ENCODE data around the gene PTPN21. TPM values are rescaled to one million over a fixed set of nuclear protein-coding genes. Genes with fewer than 3 reads are reported as not detected.

PTPN21 gene
- total and polyA plus RNA-seq, 2 donors (not counting 3 experiments of a cell fraction or from before 2014, with no cell fraction given) = 9.2 to 16.1 TPM

DNA sequence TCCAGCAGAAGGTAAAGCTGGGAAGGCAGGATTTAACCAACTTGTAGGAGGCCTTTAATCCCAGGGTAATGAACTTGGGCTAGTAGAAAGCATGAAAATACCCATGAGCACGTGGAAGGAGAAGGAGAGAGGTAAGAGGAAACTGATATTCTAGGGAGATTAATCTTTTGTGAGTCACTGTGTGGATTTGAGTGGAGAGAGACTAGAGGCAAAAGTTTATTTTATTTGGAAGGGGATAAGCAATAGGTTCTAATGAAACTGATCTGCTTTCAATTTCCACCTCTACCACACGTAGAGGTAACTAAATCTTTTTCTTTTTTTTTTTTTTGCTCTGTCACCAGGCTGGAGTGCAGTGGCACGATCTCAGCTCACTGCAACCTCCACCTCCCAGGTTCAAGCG, 52.1 kb downstream of the PTPN21 start:
- Histone ChIP-seq H3K4me1 (ENCODE audit: control insufficient read depth, extremely low read depth, insufficient read depth, low read length) (no peaks in the 10 kb centered on the region), H3K79me2 (ENCODE audit: control insufficient read depth, insufficient read depth, low read length) (no peaks in the 10 kb centered on the region), H3K27ac (ENCODE audit: insufficient read depth, low read depth, low read length) (no peak overlapping the region), H3K4me2 (ENCODE audit: insufficient read depth, low read length) (no peak overlapping the region), H4K20me1 (replicated peaks; ENCODE audit: control insufficient read depth, extremely low read depth, insufficient read depth, low read length) (no peaks in the 10 kb centered on the region), H3K27me3 (ENCODE audit: control insufficient read depth in 2 of 2, insufficient read depth in 2 of 2, low read length in 2 of 2) (no peaks in the 10 kb centered on the region), H3K9me1 (replicated peaks; ENCODE audit: control insufficient read depth, extremely low read depth, insufficient read depth, low read length) (no peaks in the 10 kb centered on the region), H3K9ac (replicated peaks; ENCODE audit: extremely low read depth, insufficient read depth, low read length) (no peak overlapping the region), H3K4me3 (replicated peaks in 1 of 3; ENCODE audit: insufficient read depth in 1 of 3, low read depth in 1 of 3, low read length in 3 of 3) (no peak overlapping the region), H3K9me3 (replicated peaks; ENCODE audit: control insufficient read depth, insufficient read depth, low read length) (no peaks in the 10 kb centered on the region), H2AFZ (ENCODE audit: low read depth, low read length) (no peak overlapping the region), H3K36me3 (ENCODE audit: control insufficient read depth in 2 of 2, extremely low read depth in 1 of 2, insufficient read depth in 2 of 2, low read length in 2 of 2) (peaks cover 12 to 13% of the 10 kb centered on the region in 2 experiments)
- ChIA-PET CTCF (interaction anchor here (0.6 to 1.5 kb wide), 3 partner anchors 9 to 20 kb away, joined by 3 to 4 read pairs (median 3); no protein-coding TSS in a partner anchor), POLR2A (no interaction called here)
- dilution Hi-C loops (cut with MboI; ENCODE audit: extremely low pct_ligation_motif_present, low sequenced_read_pairs) (no loop called here), intact Hi-C loops (cut with micrococcal nuclease) (no loop called here)
- no TSS peak for BruUV-seq (replicated peaks)
- FAIRE-seq (no peak), DNase-seq (ENCODE audit: low read depth, low spot score) (no peak)
- TF ChIP-seq, protein P1, sequence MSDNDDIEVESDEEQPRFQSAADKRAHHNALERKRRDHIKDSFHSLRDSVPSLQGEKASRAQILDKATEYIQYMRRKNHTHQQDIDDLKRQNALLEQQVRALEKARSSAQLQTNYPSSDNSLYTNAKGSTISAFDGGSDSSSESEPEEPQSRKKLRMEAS (IDR thresholded peaks at IDR 0.05; ENCODE audit: insufficient read depth, insufficient read length) = no peak
- TF ChIP-seq POLR2A (IDR thresholded peaks at IDR 0.05; ENCODE audit: low read depth, low read length) (no peak), JUN (IDR thresholded peaks at IDR 0.05; ENCODE audit: borderline replicate concordance, insufficient read depth, insufficient read length, low read depth) (no peak), EZH2 (IDR thresholded peaks at IDR 0.05; ENCODE audit: borderline replicate concordance, low read depth, low read length, severe bottlenecking) (no peak), GATA2 (IDR thresholded peaks at IDR 0.05; ENCODE audit: insufficient read depth, insufficient read length, low read depth, low read length) (no peak), FOS (IDR thresholded peaks at IDR 0.05; ENCODE audit: borderline replicate concordance, insufficient read depth, low read length) (no peak), MYC (IDR thresholded peaks at IDR 0.05; ENCODE audit: low read depth, low read length) (no peak), POLR2AphosphoS5 (IDR thresholded peaks at IDR 0.05; ENCODE audit: insufficient read depth, low read depth, low read length) (no peak)
- TF ChIP-seq, protein P2, sequence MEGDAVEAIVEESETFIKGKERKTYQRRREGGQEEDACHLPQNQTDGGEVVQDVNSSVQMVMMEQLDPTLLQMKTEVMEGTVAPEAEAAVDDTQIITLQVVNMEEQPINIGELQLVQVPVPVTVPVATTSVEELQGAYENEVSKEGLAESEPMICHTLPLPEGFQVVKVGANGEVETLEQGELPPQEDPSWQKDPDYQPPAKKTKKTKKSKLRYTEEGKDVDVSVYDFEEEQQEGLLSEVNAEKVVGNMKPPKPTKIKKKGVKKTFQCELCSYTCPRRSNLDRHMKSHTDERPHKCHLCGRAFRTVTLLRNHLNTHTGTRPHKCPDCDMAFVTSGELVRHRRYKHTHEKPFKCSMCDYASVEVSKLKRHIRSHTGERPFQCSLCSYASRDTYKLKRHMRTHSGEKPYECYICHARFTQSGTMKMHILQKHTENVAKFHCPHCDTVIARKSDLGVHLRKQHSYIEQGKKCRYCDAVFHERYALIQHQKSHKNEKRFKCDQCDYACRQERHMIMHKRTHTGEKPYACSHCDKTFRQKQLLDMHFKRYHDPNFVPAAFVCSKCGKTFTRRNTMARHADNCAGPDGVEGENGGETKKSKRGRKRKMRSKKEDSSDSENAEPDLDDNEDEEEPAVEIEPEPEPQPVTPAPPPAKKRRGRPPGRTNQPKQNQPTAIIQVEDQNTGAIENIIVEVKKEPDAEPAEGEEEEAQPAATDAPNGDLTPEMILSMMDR (IDR thresholded peaks at IDR 0.05; ENCODE audit: extremely low read depth in 1 of 2, insufficient read depth in 1 of 2, low read depth in 1 of 2, low read length in 2 of 2) = no peak

All from endothelial cell of umbilical vein (primary cell).